Activated CD8-positive, alpha-beta memory T cell treated with anti-CD3 and anti-CD28 coated beads, Interleukin-2, amount 50 U/mL, for 24 hours (primary cell): ENCODE results near the gene CACNA2D3.

Experiments
- DNase-seq: peaks from one replicate; pipeline ENCODE4 v3.0.0-alpha.2; 2020; ENCODE audit errors: extremely low read depth

Gene CACNA2D3

GRCh38 chr3:54127499-54128056, 5.2 kb downstream of the CACNA2D3 start:
- no peak for DNase-seq

GRCh38 chr3:54131026-54131605, 8.8 kb downstream of the CACNA2D3 start:
- DNase-seq, result no peak

- DNase-seq, result no peak
These were observed 9.5 kb downstream of the CACNA2D3 start for GRCh38 chr3:54131890-54132289.

- no peak for DNase-seq
These were observed 10.3 kb downstream of the CACNA2D3 start for GRCh38 chr3:54132685-54133084.

GRCh38 chr3:54133196-54133595, 10.8 kb downstream of the CACNA2D3 start:
- no peak for DNase-seq

- DNase-seq, result no peak
These were observed 11.8 kb downstream of the CACNA2D3 start for GRCh38 chr3:54134155-54134554.

GRCh38 chr3:54134713-54135112, 12.4 kb downstream of the CACNA2D3 start:
- no peak for DNase-seq

GRCh38 chr3:54137311-54137710, 15.0 kb downstream of the CACNA2D3 start:
- DNase-seq, result no peak

- no peak for DNase-seq
These were observed 16.7 kb downstream of the CACNA2D3 start for GRCh38 chr3:54138937-54139547.

GRCh38 chr3:54139630-54140029, 17.3 kb downstream of the CACNA2D3 start:
- no peak for DNase-seq

- no peak for DNase-seq
These were observed 21.9 kb downstream of the CACNA2D3 start for GRCh38 chr3:54144284-54144683.

- no peak for DNase-seq
These were observed 24.3 kb downstream of the CACNA2D3 start for GRCh38 chr3:54146506-54147239.

- no peak for DNase-seq
These were observed 28.6 kb downstream of the CACNA2D3 start for GRCh38 chr3:54150864-54151467.

- DNase-seq, result no peak
These were observed 31.1 kb downstream of the CACNA2D3 start for GRCh38 chr3:54153477-54153876.

- no peak for DNase-seq
These were observed 35.5 kb downstream of the CACNA2D3 start for GRCh38 chr3:54157860-54158259.

GRCh38 chr3:54159917-54160316, 37.6 kb downstream of the CACNA2D3 start:
- DNase-seq, result no peak

GRCh38 chr3:54163441-54163840, 41.1 kb downstream of the CACNA2D3 start:
- no peak for DNase-seq

- DNase-seq, result no peak
These were observed 42.0 kb downstream of the CACNA2D3 start for GRCh38 chr3:54164192-54164975.

- DNase-seq, result no peak
These were observed 43.5 kb downstream of the CACNA2D3 start for GRCh38 chr3:54165865-54166264.

GRCh38 chr3:54167999-54168398, 45.6 kb downstream of the CACNA2D3 start:
- DNase-seq, result no peak

- DNase-seq, result no peak
These were observed 46.1 kb downstream of the CACNA2D3 start for GRCh38 chr3:54168451-54168850.

- DNase-seq, result no peak
These were observed 47.2 kb downstream of the CACNA2D3 start for GRCh38 chr3:54169524-54169923.
